HG02588 (cell line): ENCODE data around the gene SULT6B1.
"Not testable (repeated sequence)": the region's sequence is repeated elsewhere in the genome, so short reads cannot be mapped to it uniquely, and the experiment has no call there.

Experiments
- ATAC-seq: cut with Tn5 transposase; IDR thresholded peaks from one replicate; pipeline ENCODE4 v1.9.1; 2021; ENCODE audit warnings: mild to moderate bottlenecking, moderate library complexity; ENCODE audit not compliant: unreplicated experiment

The SULT6B1 gene, protein sequence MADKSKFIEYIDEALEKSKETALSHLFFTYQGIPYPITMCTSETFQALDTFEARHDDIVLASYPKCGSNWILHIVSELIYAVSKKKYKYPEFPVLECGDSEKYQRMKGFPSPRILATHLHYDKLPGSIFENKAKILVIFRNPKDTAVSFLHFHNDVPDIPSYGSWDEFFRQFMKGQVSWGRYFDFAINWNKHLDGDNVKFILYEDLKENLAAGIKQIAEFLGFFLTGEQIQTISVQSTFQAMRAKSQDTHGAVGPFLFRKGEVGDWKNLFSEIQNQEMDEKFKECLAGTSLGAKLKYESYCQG

DNA sequence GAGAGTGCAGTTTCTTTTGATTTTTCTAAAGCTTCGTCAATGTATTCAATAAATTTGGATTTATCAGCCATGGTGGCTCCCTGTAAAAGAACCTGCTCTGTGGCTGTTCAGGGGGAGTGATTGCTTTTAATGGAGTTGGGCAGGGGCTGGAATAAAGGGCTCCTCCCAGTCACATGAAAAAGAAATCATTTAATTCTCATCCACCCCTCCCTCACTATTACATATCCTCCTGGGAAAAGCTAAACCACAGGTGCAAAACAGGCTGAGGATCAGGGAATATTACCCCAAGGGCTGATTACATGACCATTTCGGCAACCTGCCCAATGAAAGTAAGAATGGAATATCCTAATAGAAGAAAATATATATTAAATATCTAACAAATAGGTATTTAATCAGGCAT, at the start of gene SULT6B1:
TSS of gene SULT6B1 (minus strand) at position 101 of the 400 bp plus-strand sequence. CDS start at position 71, 30 bp downstream.
- no peak for ATAC-seq

DNA sequence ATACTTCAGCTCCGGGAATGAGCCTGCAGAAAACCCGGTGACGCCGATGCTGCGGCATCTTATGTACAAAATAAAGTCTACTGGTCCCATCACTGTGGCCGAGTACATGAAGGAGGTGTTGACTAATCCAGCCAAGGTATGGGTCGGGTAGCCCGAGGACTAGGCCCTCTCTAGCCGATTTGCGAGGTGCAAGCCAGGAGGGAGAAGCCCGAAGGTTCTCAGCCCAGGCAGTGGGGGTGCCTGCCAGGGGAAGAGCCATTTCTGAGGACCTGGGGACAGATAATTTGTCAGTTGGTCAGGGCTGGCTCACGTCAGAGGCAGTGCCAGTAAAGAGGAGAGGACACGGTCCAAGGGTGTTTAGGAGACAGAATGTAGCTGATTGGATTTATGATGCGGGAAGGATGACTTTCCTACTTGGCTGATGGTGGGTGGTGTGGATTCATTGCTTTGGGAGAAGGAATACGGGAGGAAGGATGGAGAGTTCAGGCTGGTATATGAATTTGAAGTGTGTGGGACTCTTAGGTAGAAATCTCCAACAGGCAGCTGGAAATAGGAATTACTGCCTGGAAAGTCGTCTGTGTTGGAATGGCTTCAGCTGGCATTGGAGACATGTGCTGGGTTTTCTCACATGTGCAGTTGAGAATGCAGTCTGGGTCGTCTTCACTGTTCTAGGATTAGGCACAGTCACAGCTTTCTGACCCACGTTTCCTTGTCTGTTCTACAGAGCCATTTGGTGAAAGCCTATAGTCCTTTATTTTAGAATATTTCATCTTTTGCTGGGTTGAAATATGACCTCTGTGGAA, 43.9 kb upstream of the SULT6B1 start:
- ATAC-seq = no peak

DNA sequence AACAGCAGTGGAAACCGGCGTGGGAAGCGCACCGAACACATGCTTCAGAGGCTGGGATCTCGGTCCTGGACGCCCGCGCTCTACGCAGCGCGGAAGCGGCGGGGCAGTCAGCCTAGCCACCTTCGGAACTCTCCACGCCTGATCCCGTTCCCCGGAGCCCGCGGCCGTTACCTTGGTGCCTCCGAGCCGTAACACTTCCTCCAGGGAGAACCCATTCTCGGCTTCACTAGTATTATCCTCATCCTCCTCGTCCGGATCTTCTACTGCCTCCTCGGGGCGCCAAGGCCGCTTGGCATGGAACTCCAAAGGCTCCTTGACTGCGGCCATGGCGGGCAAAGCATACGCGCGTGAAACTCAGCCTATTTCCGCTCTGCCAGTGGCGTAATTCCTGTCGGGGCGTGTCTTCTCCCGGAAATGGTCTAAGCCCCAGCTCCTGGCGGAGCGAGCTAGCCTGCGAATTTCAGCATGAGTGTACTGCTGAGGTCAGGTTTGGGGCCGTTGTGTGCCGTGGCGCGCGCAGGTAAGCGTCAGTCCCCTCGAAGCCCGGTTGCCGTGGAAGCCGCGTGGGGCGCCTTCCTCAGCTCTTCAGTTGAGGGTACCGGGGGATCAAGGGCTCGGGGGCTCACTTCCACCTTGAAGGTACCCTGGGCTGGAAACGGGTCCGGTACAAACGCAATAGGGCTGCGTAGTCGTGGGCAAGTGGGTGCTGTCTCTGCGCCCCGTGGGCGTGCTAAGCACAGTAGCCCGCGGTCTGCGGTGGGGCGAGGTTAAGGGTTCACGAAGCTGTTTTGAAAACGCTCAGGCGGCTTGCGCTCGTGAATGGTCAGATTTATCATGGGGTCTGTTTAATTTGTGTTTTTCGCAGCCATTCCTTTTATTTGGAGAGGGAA, 43.0 kb upstream of the SULT6B1 start, which contains the start of the genes CEBPZ and NDUFAF7:
TSS of gene CEBPZ (minus strand) at position 356 of the 890 bp plus-strand sequence. CDS start at position 327, 29 bp downstream.
TSS of gene NDUFAF7 (plus strand) at position 418 of the 890 bp plus-strand sequence. CDS start at position 466, 48 bp downstream.
- ATAC-seq = peak; percentile 93

DNA sequence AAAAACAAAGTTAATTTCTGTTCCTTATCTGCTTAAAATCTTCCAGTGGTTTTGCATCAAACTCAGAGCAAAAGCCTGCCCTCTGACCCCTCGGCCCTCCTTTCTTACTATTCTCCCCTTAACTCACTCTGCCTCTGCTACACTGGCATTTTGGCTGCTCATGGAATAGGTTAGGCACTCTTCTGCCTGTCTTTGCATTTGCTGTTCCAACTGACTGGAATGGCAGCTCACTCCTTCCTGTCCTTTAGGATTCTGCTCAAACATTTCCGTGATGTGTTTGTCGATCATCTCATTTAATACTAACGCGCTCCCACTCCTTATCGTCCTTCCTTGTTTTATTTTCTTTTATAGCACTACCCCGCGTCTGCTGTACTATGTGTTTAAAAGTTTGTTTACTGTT, 42.1 kb upstream of the SULT6B1 start:
- no peak for ATAC-seq

DNA sequence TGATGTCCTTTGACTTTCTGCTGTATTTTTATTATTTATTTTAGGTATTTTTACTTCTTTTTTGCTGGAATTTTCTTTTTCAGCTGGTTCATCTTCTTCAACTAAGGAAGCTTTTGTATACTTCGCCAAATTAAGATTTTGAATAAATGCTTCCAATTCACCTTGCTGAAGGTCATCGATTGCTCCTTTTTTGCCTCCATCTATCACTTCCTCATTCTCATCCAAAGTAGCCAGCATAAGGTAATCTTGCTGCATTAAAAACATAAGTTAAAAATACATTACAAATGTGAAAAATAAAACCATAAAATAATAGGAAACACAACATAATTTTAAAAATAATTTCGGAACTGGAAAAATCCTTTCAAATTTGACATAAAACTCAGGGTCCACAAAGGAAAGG, 40.3 kb upstream of the SULT6B1 start:
- no peak for ATAC-seq

DNA sequence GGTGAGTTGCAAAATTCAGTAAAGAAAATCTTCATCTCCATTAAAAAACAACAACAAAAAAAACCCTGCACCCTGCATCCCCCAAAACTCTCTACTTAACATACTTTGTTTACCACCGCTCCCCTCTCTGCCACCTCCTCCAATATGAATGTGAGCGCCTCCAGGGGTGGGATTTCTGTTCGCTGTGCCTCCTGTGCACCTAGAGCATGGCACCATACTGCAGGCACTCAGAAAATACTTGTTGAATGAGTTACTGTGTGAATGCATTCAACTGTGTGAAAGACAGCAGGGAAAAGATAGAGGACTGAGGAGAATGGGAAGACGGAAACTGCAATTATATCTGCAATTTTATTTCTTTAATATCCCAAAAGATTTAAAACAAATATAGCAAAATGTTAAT, 38.4 kb upstream of the SULT6B1 start:
- no peak for ATAC-seq

DNA sequence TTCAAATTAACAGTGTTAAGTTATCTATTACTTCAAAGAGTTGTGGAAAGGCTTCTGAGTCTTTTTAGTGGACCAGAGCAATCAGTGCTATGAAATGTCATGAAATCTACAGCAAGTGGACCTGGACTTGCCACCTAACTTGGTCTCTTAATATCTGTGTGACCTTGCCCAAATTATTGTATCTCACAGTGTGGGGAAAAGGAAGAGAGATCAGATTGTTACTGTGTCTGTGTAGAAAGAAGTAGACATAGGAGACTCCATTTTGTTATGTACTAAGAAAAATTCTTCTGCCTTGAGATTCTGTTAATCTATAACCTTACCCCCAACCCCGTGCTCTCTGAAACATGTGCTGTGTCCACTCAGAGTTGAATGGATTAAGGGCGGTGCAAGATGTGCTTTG, 36.7 kb upstream of the SULT6B1 start:
- ATAC-seq = not testable (repeated sequence)

DNA sequence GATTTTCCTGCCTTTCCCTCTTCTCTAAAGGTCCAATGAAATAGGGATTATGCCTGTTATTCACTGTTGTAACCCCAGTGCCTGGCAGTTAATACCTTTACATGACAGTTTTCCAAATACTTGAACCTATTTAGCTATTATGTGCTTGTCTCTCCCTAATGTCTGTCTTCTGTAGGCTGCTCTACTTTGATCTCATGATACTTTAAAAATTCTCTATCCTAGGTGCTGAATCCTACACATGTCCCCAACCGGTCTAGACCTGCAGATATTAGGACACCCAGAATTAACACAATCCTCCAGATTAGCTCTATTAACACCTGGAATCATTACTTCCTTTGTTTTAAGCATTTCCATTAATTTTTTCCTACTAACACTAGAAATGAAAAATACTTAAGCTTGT, 35.6 kb upstream of the SULT6B1 start:
- ATAC-seq = no peak

DNA sequence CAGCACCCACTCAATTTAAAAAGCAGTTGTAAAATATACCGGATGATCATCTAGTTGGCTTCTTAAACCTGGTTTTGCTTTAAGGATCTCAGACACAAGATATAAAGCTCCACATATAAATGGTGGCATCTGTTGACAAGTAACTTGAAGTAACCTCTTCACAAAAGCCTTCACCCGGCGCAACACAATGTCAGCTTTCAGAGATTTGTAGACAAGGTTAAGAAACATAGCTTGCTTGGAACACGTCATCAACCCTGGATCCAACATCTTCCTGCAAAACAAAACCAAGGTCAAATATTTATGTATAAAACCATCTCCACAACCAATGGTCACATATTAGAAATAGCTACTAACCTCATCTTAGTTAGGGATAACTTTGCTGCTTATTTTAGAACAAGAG, 34.7 kb upstream of the SULT6B1 start:
- ATAC-seq = no peak

DNA sequence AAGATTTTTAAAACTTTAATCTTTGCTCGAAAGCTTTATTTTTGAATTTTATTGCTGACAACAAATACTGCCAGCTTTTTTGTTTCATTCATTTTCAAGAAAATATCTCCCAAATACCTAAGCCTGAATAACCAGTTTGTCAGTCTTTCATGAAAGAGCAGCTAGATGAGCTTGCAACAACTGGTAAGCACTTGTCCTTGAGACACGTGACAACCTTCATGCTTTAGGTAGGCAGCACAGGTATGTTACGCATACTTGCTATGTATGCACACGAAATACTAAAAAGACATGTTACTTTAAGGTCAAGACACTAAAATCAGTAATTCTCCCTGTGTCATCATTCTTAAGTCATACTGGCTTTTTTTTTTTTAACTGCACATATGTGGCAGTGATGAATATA, 30.6 kb upstream of the SULT6B1 start:
- no peak for ATAC-seq

DNA sequence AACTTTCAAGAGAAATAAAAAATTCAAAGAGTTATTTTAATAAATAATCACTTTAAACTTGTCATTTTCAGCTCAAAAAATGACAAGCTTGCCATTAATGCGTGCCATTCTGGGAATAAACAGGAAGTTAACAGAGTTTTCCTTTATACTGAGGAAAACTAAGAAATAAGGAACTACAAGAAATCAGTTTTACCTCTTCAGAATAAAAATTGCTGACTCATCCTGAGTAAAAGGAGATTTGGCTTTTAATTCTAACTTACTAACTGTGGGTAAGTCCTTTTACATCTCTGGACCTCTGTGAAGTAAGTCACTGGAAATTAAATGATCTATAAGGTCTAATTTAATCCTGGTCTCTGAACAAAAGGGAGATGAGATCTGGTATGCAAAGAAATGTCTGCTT, 26.8 kb upstream of the SULT6B1 start:
- ATAC-seq = no peak

DNA sequence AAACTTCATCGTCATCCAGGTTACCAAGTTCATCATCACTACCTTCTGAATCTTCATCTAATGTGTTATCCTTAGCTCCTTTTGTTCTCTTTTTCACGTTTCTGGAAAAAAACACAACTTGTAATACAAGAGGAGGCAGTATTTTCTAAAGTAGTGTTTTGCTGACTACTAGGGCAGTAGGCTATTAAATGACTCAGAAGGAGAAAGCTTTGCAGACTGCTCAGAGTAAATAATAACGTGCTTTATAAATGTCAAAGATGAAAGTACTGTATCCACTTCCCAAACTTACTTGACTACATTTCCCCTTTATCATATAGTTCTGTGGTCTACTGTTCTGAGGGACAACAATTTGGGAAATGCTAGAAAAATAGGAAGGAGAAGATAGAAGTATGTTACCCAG, 23.5 kb upstream of the SULT6B1 start:
- ATAC-seq = no peak

DNA sequence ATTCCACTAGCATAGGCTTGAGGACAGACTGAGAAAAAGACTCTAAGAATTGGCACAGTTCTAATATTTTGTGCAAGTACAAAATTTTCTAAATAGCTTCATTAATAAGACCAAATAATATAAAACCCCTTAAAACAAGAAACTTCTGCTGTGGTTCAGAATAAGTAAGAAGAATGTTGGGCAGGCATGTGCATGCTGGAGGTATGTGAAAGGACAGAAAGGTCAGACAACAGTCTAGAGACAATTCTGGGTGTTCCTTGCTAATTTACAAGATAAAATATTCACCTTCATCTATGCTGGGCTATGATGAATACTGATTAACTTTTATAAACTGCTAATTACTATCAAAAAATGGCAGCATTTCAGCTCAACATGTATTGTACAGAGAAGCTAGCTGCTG, 22.7 kb upstream of the SULT6B1 start:
- no peak for ATAC-seq

DNA sequence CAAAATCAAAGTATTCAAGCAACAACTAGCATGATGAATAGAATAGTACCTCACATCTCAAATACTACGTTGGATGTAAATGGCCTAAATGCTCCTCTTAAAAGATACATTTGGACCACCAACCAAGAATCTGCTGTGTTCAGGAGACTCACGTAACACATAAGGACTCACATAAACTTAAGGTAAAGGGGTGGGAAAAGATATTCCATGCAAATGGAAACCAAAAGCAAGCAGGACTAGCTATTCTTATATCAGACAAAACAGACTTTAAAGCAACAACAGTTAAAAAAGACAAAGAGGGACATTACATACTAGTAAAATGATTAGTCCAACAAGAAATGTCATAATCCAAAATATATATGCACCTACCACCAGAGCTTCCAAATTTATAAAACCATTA, 18.3 kb upstream of the SULT6B1 start:
- not testable (repeated sequence) for ATAC-seq

DNA sequence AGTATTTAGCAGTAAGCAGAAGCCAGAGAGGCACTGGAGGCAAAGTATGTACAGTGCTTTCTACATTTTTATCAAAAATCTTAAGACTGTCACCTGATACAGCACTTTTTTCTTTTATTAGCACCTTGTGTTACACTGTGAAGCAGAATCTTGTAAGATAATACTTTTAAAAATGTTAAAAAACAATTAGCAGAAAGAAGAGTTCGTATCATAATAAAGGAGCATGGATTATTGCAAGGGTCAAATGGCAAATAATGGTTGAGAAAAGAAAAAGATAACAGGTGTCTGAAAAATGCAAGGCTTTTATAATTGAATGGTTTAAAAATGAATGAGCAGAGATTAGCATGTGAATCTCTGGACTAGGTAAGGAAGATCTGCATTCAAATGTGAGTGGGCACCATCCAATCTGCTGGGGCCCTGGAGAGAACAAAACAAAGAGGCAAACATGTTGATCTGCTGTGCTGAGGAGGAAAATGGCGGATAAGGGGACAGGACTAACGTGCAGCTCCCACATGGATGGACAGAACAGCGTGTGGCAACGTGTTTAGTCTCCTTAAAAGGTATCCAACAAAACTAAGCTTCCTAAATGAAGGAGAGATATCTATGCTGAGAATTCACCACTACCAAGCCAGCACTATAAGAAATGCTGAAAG, 17.3 kb upstream of the SULT6B1 start:
- no peak for ATAC-seq

DNA sequence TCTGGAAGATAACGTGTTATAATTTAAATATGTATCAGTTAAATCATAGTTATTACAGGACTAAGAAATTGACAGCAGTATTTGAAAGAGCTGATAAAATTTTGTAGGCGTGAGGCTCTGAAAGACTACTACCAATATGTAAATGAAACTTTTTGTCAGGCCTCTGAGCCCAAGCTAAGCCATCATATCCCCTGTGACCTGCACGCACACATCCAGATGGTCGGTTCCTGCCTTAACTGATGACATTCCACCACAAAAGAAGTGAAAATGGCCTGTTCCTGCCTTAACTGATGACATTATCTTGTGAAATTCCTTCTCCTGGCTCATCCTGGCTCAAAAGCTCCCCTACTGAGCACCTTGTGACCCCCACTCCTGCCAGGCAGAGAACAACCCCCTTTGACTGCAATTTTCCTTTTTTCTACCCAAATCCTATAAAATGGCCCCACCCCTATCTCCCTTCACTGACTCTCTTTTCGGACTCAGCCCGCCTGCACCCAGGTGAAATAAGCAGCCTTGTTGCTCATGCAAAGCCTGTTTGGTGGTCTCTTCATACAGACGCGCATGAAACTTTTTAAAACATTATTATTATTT, 16.7 kb upstream of the SULT6B1 start:
- not testable (repeated sequence) for ATAC-seq

DNA sequence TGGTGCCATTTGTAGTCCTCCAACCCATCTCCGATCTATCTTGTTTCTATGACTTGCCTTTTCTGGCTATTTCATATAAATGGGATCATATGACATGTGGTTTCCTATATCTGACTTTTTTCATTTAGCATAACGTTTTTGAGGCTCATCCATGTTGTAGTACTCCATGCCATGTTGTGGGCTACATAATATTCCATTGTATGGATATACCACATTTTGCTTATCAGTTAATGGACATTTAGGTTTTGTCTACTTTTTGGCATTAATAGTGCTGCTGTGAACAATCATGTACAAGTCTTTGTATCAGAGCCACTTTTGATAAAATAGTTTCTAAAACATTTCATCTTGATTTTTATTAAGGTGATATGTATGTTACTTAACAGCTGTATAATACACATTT, 15.2 kb upstream of the SULT6B1 start:
- ATAC-seq = no peak

DNA sequence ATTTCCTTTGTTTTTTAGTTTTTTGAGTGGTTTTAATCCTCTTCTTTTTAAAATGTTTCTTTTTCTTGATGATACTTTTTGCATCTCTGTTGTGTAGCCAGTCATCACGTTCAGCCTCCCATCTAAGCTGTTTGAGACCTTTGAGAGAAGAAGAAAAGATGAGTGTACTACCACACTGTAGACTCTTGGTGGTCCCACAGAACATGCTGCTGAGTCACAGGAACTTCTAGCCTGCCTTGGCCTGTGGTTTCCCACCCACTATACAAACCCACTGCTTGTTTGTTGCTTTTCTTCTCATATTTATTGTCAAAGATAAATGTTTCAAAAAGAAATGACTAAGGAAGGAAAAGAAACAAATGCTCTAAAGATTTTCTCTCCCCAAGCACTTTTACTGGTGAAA, 13.3 kb upstream of the SULT6B1 start:
- ATAC-seq = no peak

DNA sequence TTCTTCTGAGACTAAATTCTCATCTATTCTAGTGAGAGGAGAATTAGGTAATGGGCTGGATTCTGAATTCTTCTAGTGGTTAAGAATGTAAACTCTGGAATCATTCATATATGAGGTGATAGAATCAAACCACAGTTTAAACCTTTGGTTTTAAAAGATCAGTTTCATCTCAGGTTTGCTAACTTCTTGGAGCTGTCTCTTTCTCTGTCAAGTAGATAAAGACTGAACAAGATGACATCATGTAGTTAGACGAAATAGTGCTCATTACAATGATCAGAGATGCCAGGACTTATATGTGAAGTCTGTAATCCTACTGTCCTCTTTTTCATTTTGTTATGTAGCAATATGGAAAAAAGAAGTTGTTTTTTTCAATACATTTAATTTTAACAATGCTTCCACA, 12.7 kb upstream of the SULT6B1 start:
- no peak for ATAC-seq

DNA sequence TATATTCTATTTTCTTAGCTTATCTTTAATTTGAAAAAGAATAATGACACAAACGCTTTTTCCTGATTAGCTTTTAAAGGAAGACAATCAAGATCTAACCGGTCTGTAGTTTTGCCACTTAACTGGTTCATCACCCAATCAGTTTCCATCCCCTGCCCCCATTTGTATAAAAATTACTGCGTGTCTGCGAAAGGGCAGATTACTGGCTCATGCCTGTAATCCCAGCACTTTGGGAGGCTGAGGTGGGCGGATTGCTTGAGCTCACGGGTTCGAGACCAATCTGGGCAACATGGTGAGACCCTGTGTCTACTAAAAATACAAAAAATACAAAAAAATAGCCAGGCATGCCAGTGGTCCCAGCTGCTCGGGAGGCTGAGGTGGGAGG, 10.2 kb upstream of the SULT6B1 start:
- ATAC-seq = no peak
